Mononuclear cell (primary cell): ENCODE measurements around the gene MED15. TPM values are rescaled to one million over a fixed set of nuclear protein-coding genes. Genes with fewer than 3 reads are reported as not detected.

Experiments used
- total RNA-seq: library from RNA; depleted of rRNA; stranded (reverse); fragments of >200 nt; gene quantifications from one replicate; pipeline ENCODE4 v1.2.3, GENCODE V29; 2012

The MED15 gene
- total RNA-seq, 1 donor, result 93.5 TPM

Other genes with a start within 250 kb of the MED15 start
- 0.21 TPM for gene RTN4R, start 239.3 kb upstream of the MED15 start, total RNA-seq
- 40.6 TPM for gene DGCR6L, start 187.6 kb upstream of the MED15 start, total RNA-seq
- gene ZNF74, start 113.5 kb upstream of the MED15 start, total RNA-seq, result 1.2 TPM
- gene SCARF2, start 69.8 kb upstream of the MED15 start, total RNA-seq, result 1.6 TPM
- gene KLHL22, start 11.8 kb upstream of the MED15 start, total RNA-seq, result 23.6 TPM